ENCODE measurements around the gene CIAPIN1.

CIAPIN1 gene

DNA sequence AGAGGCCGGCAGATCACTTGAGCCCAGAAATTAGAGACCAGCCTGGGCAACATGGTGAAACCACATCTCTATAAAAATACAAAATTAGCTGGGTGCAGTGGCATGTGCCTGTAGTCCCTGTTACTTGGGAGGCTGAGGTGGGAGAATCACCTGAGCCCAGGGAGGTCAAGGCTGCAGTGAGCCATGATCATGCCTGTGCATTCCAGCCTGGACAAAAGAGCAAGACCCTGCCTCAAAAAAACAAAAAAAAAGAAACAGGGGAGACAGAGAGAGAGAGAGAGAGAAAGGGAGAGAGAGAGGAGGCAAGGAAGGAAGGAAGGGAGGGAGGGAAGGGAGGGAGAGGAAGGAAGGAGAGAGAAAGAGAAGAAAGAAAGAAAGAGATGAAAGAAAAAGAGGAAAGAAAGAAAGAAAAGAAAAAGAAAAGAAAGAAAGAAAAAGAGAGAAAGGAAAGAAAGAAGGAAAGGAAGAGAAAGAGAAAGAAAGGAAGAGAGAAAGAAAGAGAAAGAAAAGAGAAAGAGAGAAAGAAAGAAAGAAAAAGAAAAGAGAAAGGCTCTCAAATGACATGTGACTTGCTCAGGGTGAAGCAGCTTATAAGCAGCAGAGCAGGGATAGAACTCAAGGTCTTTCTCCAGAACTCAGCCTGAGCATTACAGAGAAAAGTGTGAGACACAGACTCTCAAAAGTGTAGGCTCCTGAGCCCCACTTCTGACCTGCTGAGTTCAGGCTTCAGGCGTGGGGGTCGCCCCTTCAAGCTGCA, 59.4 kb downstream of the CIAPIN1 start:
- no peak overlapping the region for H3K4me3 ChIP-seq (ENCODE audit: low read length)
- H3K36me3 ChIP-seq (ENCODE audit: insufficient read depth, low read length), result no peaks in the 10 kb centered on the region
- H3K9me3 ChIP-seq (ENCODE audit: insufficient read depth, low read depth, low read length), result no peaks in the 10 kb centered on the region
- H3K27me3 ChIP-seq (ENCODE audit: insufficient read depth, low read length), result peaks cover 3% of the 10 kb centered on the region; the same call in 1 of the 2 replicates
- H3K4me1 ChIP-seq (ENCODE audit: insufficient read depth, low read length), result peaks cover 6% of the 10 kb centered on the region; the same call in 1 of the 2 replicates
- WGBS, result 90% methylated on average over 3 of the region's 3 CpGs
- no peak overlapping the region for H3K9ac ChIP-seq (ENCODE audit: low read depth, low read length)
- H3K27ac ChIP-seq (ENCODE audit: low read depth, low read length), result no peak overlapping the region

DNA sequence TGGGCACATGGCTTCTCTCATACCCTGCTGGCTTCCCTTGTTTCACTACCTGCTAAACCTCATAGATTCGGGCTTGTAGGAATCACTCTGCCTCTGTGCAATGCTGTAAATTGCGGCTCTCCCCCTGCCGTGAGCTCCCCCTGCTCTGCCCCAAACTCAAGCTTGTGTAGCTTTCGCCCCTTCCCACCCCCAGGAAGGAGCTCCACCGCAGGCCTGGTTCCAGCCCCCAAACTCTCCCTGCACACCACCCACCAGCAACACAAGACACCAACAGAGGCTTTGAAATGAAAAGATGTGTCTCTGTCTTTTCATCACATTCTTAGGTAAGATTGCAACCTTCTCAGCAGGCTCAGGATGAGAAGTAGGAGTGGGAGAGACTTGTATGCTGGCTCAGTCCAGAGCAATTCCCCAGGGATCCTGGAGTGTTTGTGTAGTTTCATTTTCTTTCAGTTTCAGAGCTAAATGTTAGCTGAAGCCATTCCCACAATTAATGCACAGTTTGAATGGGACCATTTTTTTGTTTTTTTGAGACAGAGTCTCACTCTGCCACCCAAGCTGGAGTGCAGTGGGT, 60.7 kb downstream of the CIAPIN1 start:
- H3K27ac ChIP-seq (ENCODE audit: low read depth, low read length), result no peak overlapping the region
- 56% methylated on average over 5 of the region's 5 CpGs for WGBS
- no peak overlapping the region for H3K9ac ChIP-seq (ENCODE audit: low read depth, low read length)
- no peaks in the 10 kb centered on the region for H3K9me3 ChIP-seq (ENCODE audit: insufficient read depth, low read depth, low read length)
- H3K36me3 ChIP-seq (ENCODE audit: insufficient read depth, low read length), result no peaks in the 10 kb centered on the region
- H3K4me1 ChIP-seq (ENCODE audit: insufficient read depth, low read length), result peaks cover 6% of the 10 kb centered on the region; the same call in 1 of the 2 replicates
- peaks cover 3% of the 10 kb centered on the region; the same call in 1 of the 2 replicates for H3K27me3 ChIP-seq (ENCODE audit: insufficient read depth, low read length)
- H3K4me3 ChIP-seq (ENCODE audit: low read length), result no peak overlapping the region

DNA sequence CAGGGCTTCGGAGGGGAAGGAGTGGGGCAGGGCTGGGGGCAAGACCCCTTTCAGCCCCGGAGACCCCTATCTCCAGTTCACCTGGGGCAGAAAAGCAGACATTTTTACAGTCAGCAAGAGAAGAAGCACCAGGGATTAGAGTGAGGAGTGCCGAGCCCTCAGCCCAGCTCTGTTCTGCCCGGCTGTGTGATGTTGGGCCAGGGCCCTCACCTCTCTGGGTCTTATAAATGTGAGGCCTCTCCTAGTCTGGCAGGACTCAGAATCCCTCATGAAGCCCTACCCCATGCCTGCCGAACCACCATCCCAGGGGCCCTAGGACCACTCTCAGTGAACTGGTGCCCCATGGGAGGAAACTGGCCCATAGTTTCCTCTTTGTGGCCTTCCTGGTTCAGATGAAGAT, 62.1 kb downstream of the CIAPIN1 start:
- H3K4me3 ChIP-seq (ENCODE audit: low read length), result no peak overlapping the region
- WGBS, result 76% methylated on average over 5 of the region's 5 CpGs
- peaks cover 3% of the 10 kb centered on the region; the same call in 1 of the 2 replicates for H3K27me3 ChIP-seq (ENCODE audit: insufficient read depth, low read length)
- H3K27ac ChIP-seq (ENCODE audit: low read depth, low read length), result no peak overlapping the region
- H3K9ac ChIP-seq (ENCODE audit: low read depth, low read length), result no peak overlapping the region
- no peaks in the 10 kb centered on the region for H3K9me3 ChIP-seq (ENCODE audit: insufficient read depth, low read depth, low read length)
- H3K4me1 ChIP-seq (ENCODE audit: insufficient read depth, low read length), result peaks cover 6% of the 10 kb centered on the region; the same call in 1 of the 2 replicates
- H3K36me3 ChIP-seq (ENCODE audit: insufficient read depth, low read length), result no peaks in the 10 kb centered on the region

DNA sequence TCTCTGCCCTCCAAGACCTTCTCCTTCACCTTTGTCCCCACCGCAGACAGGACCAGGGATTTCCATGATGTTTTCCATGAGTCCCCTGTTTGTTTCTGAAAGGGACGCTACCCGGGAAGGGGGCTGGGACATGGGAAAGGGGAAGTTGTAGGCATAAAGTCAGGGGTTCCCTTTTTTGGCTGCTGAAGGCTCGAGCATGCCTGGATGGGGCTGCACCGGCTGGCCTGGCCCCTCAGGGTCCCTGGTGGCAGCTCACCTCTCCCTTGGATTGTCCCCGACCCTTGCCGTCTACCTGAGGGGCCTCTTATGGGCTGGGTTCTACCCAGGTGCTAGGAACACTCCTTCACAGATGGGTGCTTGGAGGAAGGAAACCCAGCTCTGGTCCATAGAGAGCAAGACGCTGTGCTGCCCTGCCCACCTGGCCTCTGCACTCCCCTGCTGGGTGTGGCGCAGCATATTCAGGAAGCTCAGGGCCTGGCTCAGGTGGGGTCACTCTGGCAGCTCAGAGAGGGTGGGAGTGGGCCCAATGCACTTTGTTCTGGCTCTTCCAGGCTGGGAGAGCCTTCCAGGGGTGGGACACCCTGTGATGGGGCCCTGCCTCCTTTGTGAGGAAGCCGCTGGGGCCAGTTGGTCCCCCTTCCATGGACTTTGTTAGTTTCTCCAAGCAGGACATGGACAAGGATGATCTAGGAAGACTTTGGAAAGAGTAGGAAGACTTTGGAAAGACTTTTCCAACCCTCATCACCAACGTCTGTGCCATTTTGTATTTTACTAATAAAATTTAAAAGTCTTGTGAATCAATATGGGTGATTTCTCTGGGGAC, 62.7 kb downstream of the CIAPIN1 start:
- 88% methylated on average over 10 of the region's 11 CpGs for WGBS
- Histone ChIP-seq H3K27ac (ENCODE audit: low read depth, low read length) (no peak overlapping the region), H3K4me3 (ENCODE audit: low read length) (no peak overlapping the region), H3K4me1 (ENCODE audit: insufficient read depth, low read length) (peaks cover 6% of the 10 kb centered on the region; the same call in 1 of the 2 replicates), H3K9me3 (ENCODE audit: insufficient read depth, low read depth, low read length) (no peaks in the 10 kb centered on the region), H3K27me3 (ENCODE audit: insufficient read depth, low read length) (peaks cover 3% of the 10 kb centered on the region; the same call in 1 of the 2 replicates), H3K9ac (ENCODE audit: low read depth, low read length) (no peak overlapping the region), H3K36me3 (ENCODE audit: insufficient read depth, low read length) (no peaks in the 10 kb centered on the region)

DNA sequence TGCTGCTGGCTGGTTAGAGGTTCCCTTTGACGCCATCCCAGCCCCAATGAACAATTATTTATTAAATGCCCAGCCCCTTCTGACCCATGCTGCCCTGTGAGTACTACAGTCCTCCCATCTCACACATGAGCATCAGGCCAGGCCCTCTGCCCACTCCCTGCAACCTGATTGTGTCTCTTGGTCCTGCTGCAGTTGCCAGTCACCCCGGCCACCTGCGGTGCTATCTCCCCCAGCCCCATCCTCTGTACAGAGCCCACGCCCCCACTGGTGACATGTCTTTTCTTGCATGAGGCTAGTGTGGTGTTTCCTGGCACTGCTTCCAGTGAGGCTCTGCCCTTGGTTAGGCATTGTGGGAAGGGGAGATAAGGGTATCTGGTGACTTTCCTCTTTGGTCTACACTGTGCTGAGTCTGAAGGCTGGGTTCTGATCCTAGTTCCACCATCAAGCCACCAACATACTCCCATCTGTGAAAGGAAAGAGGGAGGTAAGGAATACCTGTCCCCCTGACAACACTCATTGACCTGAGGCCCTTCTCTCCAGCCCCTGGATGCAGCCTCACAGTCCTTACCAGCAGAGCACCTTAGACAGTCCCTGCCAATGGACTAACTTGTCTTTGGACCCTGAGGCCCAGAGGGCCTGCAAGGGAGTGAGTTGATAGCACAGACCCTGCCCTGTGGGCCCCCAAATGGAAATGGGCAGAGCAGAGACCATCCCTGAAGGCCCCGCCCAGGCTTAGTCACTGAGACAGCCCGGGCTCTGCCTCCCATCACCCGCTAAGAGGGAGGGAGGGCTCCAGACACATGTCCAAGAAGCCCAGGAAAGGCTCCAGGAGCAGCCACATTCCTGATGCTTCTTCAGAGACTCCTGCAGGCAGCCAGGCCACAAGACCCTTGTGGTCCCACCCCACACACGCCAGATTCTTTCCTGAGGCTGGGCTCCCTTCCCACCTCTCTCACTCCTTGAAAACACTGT, 63.6 kb downstream of the CIAPIN1 start:
- no peak overlapping the region for H3K4me3 ChIP-seq (ENCODE audit: low read length)
- H3K9ac ChIP-seq (ENCODE audit: low read depth, low read length), result no peak overlapping the region
- peaks cover 6% of the 10 kb centered on the region; the same call in 1 of the 2 replicates for H3K4me1 ChIP-seq (ENCODE audit: insufficient read depth, low read length)
- H3K27ac ChIP-seq (ENCODE audit: low read depth, low read length), result no peak overlapping the region
- 71% methylated on average over 8 of the region's 8 CpGs for WGBS
- H3K27me3 ChIP-seq (ENCODE audit: insufficient read depth, low read length), result peaks cover 3% of the 10 kb centered on the region; the same call in 1 of the 2 replicates
- H3K36me3 ChIP-seq (ENCODE audit: insufficient read depth, low read length), result no peaks in the 10 kb centered on the region
- H3K9me3 ChIP-seq (ENCODE audit: insufficient read depth, low read depth, low read length), result no peaks in the 10 kb centered on the region

DNA sequence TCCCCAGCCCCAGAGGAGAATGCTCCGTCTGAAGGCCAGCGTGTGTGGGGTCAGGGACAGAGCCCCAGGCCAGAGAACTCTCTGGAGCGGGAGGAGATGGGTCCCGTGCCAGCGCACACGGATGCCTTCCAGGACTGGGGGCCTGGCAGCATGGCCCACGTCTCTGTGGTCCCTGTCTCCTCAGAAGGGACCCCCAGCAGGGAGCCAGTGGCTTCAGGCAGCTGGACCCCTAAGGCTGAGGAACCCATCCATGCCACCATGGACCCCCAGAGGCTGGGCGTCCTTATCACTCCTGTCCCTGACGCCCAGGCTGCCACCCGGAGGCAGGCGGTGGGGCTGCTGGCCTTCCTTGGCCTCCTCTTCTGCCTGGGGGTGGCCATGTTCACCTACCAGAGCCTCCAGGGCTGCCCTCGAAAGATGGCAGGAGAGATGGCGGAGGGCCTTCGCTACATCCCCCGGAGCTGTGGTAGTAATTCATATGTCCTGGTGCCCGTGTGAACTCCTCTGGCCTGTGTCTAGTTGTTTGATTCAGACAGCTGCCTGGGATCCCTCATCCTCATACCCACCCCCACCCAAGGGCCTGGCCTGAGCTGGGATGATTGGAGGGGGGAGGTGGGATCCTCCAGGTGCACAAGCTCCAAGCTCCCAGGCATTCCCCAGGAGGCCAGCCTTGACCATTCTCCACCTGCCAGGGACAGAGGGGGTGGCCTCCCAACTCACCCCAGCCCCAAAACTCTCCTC, 64.5 kb downstream of the CIAPIN1 start:
- no peak overlapping the region for H3K27ac ChIP-seq (ENCODE audit: low read depth, low read length)
- no peaks in the 10 kb centered on the region for H3K36me3 ChIP-seq (ENCODE audit: insufficient read depth, low read length)
- H3K9ac ChIP-seq (ENCODE audit: low read depth, low read length), result no peak overlapping the region
- H3K27me3 ChIP-seq (ENCODE audit: insufficient read depth, low read length), result no peaks in the 10 kb centered on the region
- H3K4me1 ChIP-seq (ENCODE audit: insufficient read depth, low read length), result peaks cover 7% of the 10 kb centered on the region; the same call in 1 of the 2 replicates
- H3K4me3 ChIP-seq (ENCODE audit: low read length), result no peak overlapping the region
- H3K9me3 ChIP-seq (ENCODE audit: insufficient read depth, low read depth, low read length), result no peaks in the 10 kb centered on the region
- WGBS, result 93% methylated on average over 16 of the region's 16 CpGs

DNA sequence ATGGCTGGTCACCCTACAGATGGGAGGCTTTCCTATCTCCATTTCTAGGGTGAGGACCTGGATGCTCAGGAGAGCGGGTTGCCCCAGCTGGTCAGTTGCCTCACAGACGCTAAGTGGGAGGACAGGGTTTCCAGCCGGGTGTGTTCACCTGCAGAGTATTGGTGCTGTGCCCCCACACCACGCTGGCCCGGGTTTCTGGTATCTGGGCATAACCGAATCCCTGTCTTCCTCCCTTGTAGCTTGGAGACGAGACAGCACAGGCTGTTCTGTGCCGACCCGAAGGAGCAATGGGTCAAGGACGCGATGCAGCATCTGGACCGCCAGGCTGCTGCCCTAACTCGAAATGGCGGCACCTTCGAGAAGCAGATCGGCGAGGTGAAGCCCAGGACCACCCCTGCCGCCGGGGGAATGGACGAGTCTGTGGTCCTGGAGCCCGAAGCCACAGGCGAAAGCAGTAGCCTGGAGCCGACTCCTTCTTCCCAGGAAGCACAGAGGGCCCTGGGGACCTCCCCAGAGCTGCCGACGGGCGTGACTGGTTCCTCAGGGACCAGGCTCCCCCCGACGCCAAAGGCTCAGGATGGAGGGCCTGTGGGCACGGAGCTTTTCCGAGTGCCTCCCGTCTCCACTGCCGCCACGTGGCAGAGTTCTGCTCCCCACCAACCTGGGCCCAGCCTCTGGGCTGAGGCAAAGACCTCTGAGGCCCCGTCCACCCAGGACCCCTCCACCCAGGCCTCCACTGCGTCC, 65.2 kb downstream of the CIAPIN1 start:
- no peak overlapping the region for H3K27ac ChIP-seq (ENCODE audit: low read depth, low read length)
- 93% methylated on average over 35 of the region's 35 CpGs for WGBS
- no peaks in the 10 kb centered on the region for H3K9me3 ChIP-seq (ENCODE audit: insufficient read depth, low read depth, low read length)
- H3K36me3 ChIP-seq (ENCODE audit: insufficient read depth, low read length), result no peaks in the 10 kb centered on the region
- peaks cover 13% of the 10 kb centered on the region; the same call in 1 of the 2 replicates for H3K4me1 ChIP-seq (ENCODE audit: insufficient read depth, low read length)
- no peak overlapping the region for H3K9ac ChIP-seq (ENCODE audit: low read depth, low read length)
- no peaks in the 10 kb centered on the region for H3K27me3 ChIP-seq (ENCODE audit: insufficient read depth, low read length)
- no peak overlapping the region for H3K4me3 ChIP-seq (ENCODE audit: low read length)

DNA sequence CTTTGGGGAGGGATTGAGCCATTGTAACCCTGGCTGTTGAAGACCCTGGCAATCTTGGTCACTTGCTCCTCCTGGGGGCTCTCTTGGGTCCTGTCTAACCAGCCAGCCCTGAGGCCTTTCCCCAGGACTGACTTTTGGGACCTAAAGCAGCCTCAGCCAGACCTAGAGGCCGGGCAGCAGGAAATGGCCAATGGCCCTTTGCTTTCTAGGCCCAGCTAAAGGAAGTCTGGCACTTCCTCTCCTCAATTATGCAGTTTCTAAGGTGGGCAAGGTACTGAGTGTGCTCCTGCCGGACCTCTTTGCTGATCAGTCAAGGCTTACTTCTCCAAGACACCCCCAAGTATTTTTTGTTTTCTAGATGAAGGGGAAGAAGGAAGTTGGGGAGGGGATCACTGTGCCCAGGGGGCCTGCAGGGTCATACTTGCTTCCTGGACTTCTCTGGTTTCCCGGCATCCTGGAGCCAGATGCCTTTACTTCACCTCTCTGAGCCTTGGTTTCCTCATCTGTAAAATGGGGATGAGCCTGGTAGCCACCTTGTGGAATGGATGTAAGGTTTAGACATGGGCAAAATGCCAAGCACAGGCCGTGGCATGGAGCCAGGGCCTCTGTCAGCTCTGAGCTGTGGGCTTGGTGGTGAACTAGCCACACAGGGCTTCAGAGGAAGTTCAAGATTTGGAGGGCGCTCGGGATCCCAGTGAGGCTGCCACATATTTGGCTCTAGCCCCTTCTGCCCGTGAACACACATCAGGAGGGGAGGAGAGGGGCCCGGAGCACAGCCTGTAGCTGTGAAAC, 66.3 kb downstream of the CIAPIN1 start:
- Histone ChIP-seq H3K27me3 (ENCODE audit: insufficient read depth, low read length) (no peaks in the 10 kb centered on the region), H3K27ac (ENCODE audit: low read depth, low read length) (no peak overlapping the region), H3K9ac (ENCODE audit: low read depth, low read length) (no peak overlapping the region), H3K4me3 (ENCODE audit: low read length) (no peak overlapping the region), H3K9me3 (ENCODE audit: insufficient read depth, low read depth, low read length) (no peaks in the 10 kb centered on the region), H3K36me3 (ENCODE audit: insufficient read depth, low read length) (no peaks in the 10 kb centered on the region), H3K4me1 (ENCODE audit: insufficient read depth, low read length) (peaks cover 7% of the 10 kb centered on the region; the same call in 1 of the 2 replicates)
- WGBS, result 93% methylated on average over 8 of the region's 8 CpGs

DNA sequence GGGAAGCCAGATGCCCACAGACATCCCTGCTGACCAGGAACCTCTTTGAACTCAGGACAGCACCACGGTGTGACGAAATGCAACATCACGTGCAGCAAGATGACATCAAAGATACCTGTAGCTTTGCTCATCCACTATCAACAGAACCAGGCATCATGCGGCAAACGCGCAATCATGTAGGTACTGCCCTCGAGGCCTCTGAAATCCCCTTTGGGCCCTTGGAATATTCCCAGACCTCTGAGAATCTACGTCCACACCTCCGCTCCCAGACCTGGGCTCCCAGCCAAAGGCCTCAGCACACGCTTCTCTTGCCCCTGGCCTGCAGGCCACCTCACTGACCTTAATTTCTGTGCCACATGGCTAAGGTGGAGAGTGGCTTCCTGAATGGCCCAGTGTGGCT, 67.6 kb downstream of the CIAPIN1 start:
- no peaks in the 10 kb centered on the region for H3K36me3 ChIP-seq (ENCODE audit: insufficient read depth, low read length)
- H3K27me3 ChIP-seq (ENCODE audit: insufficient read depth, low read length), result no peaks in the 10 kb centered on the region
- WGBS, result 92% methylated on average over 10 of the region's 10 CpGs
- no peak overlapping the region for H3K4me3 ChIP-seq (ENCODE audit: low read length)
- H3K9ac ChIP-seq (ENCODE audit: low read depth, low read length), result no peak overlapping the region
- H3K27ac ChIP-seq (ENCODE audit: low read depth, low read length), result no peak overlapping the region
- H3K9me3 ChIP-seq (ENCODE audit: insufficient read depth, low read depth, low read length), result no peaks in the 10 kb centered on the region
- peaks cover 7% of the 10 kb centered on the region; the same call in 1 of the 2 replicates for H3K4me1 ChIP-seq (ENCODE audit: insufficient read depth, low read length)

Measured in HUES64 (cell line).